Testis (tissue), 2 donors: ENCODE measurements around the gene TRMT10B.

ENCODE experiments used
- CTCF ChIP-seq, 3 experiments: fragments of 450-650 bp in 2 of 3; fragments of 200-600 bp in 1 of 3; sonication (generic) in 1 of 3; IDR thresholded peaks; one replicate each; pipeline ENCODE4 v1.5.1; 2016 to 2019; ENCODE audit warnings: antibody characterized with exemption in 3 of 3, mild to moderate bottlenecking in 2 of 3, moderate library complexity in 1 of 3
- POLR2A ChIP-seq: fragments of 450-650 bp; IDR thresholded peaks from one replicate; pipeline ENCODE4 v1.6.1; 2017; ENCODE audit warnings: antibody characterized with exemption, mild to moderate bottlenecking, moderate library complexity

GRCh38 chr9:37800631-37801286 is 47.2 kb downstream of the TRMT10B start, which contains the start of gene DCAF10:
- no peak for TF ChIP-seq CTCF (IDR thresholded peaks at IDR 0.05)
- TF ChIP-seq POLR2A: no peak
